HG03558 (cell line): ENCODE results near the gene APOBEC3H.
"Not testable (repeated sequence)": the region's sequence is repeated elsewhere in the genome, so short reads cannot be mapped to it uniquely, and the experiment has no call there.

ENCODE experiments used
- ATAC-seq: cut with Tn5 transposase; IDR thresholded peaks from one replicate; pipeline ENCODE4 v1.9.1; 2021; ENCODE audit warnings: moderate number of reproducible peaks; ENCODE audit not compliant: unreplicated experiment; ENCODE audit errors: extremely low read depth

APOBEC3H gene

DNA sequence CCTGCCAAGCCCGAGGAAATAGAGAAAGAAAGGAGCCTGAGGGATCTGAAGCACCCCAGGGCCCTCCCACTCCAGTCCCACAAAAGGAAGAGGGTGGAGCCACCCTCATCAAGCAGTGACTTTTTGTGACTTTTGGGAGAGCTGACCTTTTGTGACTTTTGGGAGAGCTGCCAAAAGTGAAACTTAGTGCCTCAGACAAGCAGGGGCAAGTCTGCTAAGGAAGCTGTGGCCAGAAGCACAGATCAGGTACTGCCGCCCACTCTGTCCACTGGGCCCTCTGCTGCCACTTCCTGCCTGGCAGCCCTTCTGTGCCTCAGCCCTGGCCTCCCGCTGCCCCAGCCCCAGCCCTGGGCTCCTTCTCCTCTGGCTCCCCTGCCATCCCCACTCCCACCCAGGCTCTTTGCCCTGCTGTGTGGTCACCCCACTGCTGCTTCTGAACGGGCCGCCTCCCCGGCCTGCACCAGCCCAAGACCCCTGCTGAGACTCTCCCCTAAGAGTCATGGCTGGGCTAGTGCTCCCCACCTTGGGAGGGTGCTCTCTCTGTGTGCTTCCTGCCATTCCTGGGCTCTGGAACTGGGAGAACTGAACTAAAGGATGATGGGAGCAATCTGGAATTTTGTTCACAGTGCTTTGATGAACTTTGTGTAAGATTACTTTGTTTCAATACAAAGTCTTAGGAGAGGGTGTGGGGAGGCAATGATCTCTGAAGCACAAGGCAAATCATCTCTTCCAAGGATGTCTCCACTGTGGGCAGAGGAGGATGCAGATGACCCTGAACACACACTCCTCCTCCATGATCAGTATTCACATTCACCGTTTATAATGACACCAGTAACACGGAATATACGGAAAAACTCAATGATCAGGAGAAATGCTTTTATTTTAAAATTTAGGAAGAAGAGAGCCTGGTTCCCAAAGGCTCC is at the start of gene APOBEC3H:
TSS of gene APOBEC3H (plus strand) at position 147 of the 923 bp plus-strand sequence. CDS start 3,035 bp downstream, outside the sequence.
- no peak for ATAC-seq

DNA sequence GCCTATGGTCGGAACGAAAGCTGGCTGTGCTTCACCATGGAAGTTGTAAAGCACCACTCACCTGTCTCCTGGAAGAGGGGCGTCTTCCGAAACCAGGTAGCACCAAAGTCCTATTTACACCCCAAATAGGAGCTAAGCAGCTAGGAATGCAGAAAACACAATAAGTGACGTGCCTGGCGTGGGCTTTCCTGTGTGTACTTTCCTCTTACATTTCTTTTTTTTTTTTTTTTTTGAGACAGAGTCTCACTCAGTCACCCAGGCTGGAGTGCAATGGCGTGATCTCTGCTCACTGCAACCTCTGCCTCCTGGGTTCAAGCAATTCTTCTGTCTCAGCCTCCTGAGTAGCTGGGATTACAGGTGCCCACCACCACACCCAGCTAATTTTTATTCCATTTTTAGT is 47.6 kb upstream of the APOBEC3H start:
- ATAC-seq, result not testable (repeated sequence)

DNA sequence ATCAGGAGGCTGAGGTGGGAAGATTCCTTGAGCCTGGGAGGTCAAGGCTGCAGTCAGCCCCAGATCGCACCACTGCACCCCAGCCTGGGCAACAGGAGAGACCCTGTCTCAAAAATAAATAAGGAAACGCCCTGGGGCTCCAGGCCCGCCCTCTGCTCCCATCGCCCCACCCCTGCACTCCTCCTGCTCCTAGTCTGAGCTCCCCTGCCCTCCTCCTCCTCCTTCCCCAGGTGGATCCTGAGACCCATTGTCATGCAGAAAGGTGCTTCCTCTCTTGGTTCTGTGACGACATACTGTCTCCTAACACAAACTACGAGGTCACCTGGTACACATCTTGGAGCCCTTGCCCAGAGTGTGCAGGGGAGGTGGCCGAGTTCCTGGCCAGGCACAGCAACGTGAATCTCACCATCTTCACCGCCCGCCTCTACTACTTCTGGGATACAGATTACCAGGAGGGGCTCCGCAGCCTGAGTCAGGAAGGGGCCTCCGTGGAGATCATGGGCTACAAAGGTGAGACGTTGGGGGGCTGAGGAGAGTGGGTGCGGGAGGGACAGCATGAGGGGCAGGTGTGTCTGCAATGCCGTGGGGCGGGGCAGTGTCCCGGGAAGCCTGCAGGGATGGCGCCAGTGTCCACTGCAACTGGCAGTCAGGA is 45.1 kb upstream of the APOBEC3H start:
- ATAC-seq, result not testable (repeated sequence)

DNA sequence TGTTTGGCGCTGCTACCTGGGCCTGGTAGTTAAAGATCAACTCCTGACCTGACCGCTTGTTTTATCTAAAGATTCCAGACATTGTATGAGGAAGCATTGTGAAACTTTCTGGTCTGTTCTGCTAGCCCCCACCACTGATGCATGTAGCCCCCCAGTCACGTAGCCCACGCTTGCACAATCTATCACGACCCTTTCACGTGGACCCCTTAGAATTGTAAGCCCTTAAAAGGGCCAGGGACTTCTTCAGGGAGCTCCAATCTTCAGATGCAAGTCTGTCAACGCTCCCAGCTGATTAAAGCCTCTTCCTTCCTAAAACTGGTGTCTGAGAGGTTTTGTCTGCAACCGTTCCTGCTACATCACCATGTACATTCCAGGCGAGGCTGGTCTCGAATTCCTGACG is 41.4 kb upstream of the APOBEC3H start:
- no peak for ATAC-seq

DNA sequence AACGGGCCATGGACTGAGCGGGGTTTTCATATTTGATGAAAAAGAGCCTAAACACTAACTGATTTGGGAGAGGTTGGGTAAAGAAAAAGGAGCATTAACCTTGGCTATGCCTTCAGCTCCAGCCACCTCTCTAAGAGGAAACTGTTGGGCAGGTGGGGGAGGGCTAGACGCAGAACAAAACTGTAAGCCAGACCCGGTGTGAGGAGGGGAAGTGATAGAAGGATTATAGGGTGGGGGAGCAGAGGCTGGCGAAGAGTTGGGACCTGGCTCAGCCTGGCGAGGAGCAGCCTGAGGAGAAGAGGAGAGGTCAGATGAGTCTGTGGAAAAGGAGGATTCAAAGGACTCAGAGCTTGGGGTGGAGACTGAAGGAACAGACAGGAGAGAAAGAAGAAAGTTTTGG is 35.8 kb upstream of the APOBEC3H start:
- not testable (repeated sequence) for ATAC-seq

DNA sequence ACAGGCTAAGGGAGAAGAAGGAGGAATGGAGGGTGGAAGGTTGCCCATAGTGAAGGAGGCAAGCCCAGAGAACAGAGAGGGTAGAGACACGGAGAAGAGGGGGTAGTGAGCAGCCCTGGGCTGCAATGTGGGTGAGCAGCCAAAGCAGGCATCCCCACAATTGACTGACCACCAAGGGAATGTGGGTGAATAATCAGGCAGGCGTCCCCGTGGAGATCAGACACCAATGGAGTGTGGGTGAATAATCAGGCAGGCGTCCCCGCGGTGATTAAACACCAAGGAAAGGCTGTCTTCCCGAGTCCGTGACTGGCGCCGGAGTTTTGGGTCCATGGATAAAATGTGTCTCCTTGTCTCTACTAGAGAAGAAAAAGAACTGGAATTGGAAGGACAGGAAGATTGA is 35.1 kb upstream of the APOBEC3H start:
- ATAC-seq, result not testable (repeated sequence)

DNA sequence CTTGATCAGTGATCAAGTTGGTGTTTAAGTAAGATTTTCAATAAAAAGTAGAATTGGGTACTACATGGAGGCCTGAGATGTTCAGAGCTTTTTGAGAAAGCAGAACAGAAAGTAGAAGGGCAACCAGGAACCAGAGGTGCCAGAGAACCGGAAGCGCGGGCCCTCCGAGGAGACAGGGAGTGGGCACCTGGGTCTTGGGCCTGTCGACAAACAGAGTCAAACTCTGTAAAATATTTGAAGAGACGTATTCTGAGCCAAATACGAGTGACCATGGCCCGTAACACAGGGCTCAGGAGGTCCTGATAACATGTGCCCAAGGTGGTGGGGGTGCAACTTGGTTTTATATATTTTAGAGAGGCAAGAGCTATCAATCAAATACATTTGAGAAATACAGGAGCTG is 33.1 kb upstream of the APOBEC3H start:
- ATAC-seq, result not testable (repeated sequence)

DNA sequence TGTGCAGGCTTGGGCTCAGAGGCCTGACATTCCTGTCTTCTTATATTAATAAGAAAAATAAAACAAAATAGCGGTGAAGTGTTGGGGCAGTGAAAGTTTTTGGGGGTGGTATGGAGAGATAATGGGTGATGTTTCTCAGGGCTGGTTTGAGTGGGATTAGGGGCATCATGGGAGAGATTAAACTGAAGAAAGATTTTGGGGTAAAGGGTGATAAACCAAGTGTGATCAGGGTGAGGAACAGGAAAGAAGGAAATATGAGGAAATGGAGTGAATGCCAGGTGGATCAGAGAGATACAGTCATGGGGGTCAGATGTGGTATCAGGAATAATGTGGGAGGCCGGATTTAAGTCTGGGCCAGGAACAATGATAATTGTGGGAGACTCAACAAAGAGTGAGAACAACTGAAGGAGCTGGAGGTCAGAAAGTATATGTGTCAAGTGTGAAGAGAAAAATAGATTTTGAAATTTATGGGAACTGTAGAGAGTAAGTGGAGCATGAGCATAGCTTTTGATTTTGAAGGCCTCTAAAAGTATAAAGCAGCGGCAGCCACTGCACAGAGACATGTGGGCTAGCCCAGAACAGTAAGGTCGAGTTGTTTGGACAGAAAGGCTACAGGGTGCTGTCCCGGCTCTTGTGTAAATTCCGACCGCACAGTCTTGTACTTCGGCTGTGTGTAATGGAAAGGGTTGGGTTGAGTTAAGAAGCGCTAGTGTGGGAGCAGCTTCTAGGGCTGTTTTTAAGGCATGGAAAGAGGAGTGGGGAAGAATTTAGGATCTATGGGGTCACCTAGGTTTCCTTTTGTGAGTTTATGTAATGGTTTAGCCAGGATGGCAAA is 30.4 kb upstream of the APOBEC3H start:
- ATAC-seq, result not testable (repeated sequence)

DNA sequence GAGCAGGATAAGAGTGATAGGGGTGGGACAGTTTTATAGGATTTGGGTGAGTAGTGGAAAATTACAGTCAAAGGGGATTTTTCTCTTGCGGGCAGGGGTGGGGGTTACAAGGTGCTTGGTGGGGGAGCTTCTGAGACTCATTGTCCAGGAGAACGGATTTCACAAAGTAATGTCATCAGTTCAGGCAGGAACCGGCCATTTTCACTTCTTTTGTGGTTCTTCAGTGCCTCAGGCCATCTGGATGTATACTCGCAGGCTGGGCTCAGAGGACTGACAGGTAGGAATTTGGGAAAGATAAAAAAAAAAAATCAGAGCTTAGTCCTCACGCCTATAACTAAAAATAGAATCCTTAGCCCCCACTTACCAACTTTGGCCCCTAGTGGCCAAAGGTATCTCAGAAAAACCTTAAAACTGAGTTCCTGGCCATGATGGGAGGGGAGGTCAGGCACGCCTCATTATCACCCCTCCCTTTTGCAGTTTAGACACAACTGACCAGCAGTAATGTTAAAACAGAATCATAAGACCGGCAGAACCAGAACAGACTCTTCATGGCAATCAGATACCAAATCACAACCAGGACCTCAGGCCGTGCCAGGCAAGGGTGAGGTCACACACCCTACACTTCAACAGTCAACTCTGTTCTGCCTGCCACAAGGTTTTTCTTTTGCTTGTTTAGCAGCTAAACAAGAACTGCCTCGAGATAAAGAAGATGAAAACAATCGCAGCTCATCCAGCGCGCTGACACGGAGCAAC is 28.8 kb upstream of the APOBEC3H start:
- no peak for ATAC-seq

DNA sequence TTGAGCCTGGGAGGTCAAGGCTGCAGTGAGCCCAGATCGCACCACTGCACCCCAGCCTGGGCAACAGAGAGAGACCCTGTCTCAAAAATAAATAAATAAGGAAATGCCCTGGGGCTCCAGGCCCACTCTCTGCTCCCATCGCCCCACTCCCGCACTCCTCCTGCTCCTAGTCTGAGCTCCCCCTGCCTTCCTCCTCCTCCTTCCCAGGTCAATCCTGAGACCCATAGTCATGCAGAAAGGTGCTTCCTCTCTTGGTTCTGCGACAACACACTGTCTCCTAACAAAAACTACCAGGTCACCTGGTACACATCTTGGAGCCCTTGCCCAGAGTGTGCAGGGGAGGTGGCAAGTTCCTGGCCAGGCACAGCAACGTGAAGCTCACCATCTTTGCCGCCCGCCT is 26.9 kb upstream of the APOBEC3H start:
- ATAC-seq, result no peak

DNA sequence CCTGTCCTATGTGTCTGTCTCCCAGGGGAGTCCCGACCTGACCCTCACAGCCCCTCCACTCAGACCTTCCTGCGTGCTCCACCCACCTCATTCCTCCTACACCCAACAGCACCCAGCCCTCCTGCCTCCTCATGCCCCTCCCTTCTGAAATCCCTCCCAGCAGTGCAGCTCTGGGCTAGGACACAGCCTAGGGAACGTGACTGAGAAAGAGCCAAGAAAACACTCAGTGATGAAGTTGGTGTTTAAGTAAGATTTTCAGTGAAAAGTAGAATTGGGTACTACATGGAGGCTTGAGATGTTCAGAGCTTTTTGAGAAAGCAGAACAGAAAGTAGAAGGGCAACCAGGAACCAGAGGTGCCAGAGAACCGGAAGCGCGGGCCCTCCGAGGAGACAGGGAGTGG is 24.5 kb upstream of the APOBEC3H start:
- not testable (repeated sequence) for ATAC-seq

DNA sequence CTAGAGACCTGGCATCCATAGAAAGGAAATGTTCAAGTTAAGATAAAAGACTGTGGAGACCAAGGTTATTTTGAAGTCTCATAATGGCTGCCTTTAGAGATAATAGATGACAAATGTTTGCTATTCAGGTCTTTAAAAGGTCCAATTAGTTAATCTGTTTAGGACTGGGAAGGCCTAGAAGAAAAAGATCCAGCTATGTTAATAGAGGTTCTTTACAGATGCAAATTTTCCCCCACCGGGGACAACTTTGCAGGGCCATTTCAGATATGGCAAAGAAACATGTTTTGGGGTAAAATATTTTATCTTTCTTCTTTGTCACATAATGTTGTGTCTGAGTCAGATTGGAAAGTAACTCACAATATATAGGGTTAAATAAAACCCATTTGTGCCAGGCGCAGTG is 23.1 kb upstream of the APOBEC3H start:
- no peak for ATAC-seq

DNA sequence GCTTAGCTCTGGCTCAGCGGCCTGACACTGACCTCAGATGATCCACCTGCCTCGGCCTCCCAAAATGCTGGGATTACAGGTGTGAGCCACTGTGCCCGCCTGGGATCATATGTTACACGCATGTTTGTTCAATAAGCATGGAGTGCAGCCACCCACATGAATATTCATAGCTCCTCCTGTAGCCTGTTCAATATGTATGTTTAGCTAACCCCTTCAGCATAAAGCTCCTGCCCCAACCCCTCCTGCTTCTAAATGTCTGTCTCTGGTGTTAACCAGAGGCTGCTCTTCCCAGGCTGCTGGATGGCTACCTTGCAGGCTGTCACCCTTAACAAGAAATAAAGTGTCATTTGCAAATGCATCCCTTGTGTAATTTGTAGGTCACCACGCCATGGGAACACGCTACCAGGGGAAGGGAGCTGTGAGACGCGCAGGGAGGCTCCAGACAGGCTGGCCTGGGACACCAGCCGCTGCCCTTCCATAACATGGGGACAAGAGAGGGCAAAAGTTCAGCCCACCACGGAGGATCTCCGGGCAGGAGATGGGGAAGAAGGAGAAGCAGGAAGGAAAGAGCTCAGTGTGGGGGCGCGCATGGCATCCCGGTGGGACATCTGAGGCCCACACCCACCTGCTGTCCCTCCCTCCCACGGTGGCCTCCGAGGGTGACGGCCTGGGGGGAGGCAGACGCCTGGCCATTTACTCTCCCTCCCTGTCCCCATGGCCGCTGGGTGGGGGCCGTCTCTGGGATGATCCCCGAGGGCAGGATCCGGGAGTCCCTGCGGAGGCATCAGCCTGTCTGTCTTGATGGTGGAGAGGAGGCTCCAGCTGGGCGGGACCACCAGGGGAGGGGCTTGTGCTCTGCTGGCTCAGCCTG is 20.7 kb upstream of the APOBEC3H start:
- not testable (repeated sequence) for ATAC-seq

DNA sequence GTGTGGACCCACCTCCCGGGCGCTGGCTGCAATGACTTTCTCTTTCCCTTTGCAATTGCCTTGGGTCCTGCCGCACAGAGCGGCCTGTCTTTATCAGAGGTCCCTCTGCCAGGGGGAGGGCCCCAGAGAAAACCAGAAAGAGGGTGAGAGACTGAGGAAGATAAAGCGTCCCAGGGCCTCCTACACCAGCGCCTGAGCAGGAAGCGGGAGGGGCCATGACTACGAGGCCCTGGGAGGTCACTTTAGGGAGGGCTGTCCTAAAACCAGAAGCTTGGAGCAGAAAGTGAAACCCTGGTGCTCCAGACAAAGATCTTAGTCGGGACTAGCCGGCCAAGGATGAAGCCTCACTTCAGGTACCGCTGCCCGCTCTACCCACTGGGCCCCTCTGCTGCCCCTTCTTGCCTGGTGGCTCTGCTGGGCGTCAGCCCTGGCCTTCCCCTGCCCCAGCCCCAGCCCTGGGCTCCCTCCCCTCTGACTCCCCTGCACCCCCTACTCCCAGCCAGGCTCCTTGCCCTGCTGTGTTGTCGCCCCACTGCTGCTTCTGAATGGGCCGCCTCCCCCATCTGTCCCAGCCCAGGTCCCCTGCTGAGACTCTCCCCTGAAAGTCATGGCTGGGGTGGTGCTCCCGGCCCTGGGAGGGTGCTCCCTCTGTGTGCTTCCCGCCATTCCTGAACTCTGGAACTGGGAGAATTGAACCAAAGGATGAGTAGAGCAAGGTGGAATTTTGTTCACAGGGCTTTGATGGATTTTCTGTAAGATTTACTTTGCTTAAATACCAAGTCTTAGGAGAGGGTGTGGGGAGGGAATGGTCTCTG is 19.8 kb upstream of the APOBEC3H start, which contains the start of gene APOBEC3G:
TSS of gene APOBEC3G (plus strand) at position 250 of the 815 bp plus-strand sequence. CDS start at position 337, 87 bp downstream.
- not testable (repeated sequence) for ATAC-seq

DNA sequence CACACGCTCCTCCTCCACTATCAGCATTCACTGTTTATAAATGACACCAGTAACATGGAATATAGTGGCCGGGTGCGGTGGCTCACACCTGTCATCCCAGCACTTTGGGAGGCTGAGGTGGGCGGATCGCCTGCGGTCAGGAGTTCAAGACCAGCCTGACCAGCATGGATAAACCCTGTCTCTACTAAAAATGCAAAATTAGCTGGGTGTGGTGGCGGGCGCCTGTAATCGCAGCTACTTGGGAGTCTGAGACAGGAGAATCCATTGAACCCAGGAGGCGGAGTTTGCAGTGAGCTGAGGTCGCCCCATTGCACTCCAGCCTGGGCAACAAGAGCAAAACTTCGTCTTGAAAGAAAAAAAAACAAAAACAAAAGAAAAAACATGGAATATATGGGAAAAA is 19.1 kb upstream of the APOBEC3H start:
- not testable (repeated sequence) for ATAC-seq

DNA sequence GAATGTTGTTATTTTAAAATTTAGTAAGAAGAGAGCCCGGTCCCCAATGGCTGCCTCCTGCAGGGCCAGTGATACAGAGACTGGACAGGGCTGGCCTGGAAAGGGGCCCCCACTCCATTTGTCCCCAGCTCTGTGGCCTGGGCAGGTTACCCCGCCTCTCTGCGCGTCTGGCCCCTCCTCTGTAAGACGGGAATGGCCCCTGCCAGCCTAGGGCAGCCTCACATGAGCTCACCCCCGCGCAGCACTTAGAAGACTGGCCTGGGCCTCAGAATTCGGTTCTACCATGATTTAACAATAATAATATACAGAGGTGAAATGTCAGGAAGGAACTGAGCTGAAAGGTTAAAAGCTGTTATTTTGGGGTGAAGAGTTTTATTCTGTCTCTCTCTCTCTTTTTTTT is 18.7 kb upstream of the APOBEC3H start:
- no peak for ATAC-seq

DNA sequence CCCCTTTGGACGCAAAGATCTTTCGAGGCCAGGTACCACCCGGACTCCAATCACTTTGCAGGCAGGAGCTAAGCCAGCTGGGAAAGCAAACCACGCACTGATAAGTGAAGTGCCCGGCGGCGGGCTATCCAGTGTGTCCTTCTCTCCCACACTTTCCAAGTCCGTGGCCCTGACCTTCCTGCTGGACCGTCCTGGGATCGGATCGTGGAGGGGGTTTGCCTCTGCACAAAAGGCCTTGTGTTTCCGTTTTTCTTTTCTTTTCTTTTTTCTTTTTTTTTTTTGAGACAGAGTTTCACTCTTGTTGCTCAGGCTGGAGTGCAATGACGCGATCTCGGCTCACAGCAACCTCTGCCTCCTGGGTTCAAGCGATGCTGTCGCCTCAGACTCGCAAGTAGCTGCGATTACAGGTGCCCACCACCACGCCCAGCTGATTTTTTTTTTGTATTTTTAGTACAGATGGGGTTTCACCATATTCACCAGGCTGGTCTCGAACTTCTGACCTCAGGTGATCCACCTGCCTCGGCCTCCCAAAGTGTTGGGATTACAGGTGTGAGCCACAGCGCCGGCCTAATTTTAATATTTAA is 17.9 kb upstream of the APOBEC3H start:
- ATAC-seq, result not testable (repeated sequence)
